GM18861 (cell line): ENCODE measurements around the gene FAM110D.

ENCODE experiments used
- ATAC-seq: cut with Tn5 transposase; IDR thresholded peaks from one replicate; pipeline ENCODE4 v1.9.1; 2021; ENCODE audit not compliant: unreplicated experiment

Gene FAM110D

DNA sequence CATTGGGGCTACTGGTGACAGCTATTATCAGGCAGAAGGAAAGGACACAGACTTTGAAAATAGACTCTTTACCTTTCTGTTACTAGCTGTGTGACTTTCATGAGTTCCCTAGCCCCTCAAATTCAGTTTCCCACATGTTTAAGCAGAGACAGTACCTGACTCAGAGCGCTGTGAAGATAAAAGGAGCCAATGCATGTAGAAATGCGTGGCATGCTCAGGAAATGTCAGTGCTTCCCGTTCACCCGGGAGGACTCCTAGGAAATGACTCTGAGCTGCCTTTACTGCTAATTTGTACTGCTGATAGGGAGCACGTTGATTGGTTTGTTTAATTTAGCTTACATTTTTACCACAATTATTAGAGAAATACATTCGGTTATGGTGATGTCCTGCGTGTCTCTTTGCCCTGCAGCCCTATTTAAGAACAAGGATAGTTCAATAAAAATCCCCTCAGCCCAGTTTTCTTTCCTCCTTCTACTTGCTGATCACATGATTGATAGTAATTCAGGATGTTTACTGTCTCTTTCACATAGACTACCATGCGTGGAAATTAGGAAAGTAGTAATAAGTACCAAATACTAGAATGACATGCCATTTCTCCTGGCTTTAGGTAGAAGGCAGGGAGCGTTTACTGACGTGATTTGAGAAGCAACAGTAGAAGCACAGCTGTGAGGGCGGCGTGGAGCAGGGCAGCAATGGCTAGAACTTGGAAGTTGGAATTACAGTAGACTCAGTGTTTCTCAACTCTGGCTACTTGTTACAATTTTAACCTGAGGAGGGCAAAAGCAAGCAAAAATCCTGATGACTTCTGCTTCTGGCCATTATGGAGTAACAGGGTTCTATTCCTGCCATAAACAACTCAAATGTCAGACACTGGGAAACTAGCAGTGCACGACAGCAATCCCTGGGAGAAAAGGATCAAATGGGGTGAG, 31.4 kb upstream of the FAM110D start:
- ATAC-seq, result no peak

DNA sequence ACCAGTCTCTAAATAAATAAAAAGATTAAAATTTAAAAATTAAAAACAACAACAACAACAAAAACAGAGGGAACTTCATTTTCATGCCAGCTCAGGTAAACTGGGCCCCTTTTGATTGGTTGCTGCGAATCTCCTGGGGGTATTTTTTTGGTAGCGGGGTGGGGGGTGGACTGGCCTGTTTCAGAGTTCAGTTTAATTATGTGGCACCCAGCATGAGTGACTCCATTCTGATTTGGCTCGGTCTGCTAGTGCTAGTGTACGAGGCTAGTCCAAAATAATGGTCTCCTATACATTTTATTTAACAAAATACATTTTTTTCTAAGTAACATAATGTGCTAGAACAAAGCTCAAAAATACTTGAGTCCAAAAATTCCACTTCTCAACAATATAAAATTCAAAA, 29.1 kb upstream of the FAM110D start:
- no peak for ATAC-seq

DNA sequence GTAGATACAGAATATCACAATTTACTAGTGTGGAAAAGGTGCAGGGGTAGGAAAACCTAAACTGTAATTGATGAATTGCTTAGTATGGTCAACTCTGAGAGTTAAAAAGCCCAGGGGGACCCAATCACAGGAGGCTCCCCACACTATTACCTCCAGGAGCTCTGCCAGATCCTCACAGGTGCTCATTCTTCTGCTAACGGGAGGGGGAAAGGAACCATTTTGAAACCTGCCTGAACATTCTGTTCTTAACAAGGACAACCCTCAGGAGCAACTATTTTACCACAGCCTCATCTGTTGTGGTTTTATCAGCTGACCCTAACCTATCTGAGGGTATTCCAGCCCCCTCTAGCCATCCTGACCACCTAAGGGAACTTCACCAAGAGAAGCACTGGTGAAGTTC, 28.2 kb upstream of the FAM110D start:
- ATAC-seq, result no peak

GRCh38 chr1:26132128-26132833, 26.6 kb upstream of the FAM110D start:
- no peak for ATAC-seq

- no peak for ATAC-seq
Observed at GRCh38 chr1:26132834-26133167, 26.1 kb upstream of the FAM110D start.

- no peak for ATAC-seq
Observed at GRCh38 chr1:26134466-26134865, 24.4 kb upstream of the FAM110D start.

DNA sequence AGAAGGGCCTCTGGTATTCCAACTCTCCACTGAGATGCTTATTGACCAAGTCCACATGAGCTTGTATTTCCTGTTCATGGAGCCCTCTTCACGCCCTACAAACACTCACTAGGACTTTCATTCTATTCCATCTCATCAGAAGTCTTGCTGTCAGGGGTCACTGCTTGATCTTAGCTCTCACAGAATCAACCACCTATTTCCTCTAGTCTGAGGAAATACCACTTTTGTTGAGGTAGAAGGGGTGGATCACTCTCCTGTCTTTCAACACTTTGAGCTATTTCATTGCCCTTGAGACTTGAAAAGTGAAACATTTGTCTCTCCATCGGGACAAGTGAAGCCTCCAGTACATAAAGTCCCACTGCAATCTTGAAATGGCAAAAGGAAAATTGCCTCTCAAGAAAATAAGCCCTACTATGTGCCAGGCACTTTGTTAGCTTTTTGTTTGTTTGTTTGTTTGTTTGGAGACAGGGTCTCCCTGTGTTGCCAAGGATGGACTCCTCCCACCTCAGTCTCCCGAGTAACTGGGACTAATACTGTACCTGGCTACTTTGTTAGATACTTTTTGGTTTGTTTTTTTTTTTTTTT, 19.8 kb upstream of the FAM110D start:
- ATAC-seq, result no peak

DNA sequence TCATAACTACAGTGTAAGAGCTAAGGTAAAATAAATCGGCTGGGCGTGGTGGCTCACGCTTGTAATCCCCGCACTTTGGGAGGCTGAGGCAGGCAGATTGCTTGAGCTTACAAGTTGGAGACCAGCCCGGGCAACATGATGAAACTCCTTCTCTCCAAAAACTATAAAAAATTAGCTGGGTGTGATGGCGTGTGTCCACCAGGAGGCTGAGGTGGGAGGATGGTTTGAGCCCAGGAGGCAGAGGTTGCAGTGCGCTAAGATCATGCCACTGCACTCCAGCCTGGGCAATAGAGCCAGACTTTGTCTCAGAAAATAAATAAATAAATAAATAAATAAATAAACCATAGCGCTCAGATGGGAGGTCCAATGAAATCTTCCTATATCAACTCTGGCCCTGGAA, 16.7 kb upstream of the FAM110D start:
- ATAC-seq, result no peak

GRCh38 chr1:26145041-26145959, 13.6 kb upstream of the FAM110D start:
- no peak for ATAC-seq

DNA sequence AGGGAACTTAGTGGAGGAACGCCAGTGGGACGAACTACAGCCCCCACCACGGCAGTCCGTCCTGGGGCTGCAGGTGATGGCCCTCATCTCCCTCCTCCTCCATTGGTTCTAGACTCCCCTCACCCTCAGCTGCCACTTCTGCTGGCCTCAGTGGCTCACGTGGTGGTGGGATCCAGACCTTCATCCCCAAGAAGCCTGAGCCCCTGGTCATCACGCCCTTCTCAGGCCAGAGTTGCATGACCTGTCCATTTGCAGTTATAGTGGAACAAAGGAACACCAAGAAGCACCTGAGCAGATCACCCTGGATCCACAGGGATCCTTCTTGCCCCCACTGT, 13.0 kb upstream of the FAM110D start:
- no peak for ATAC-seq

GRCh38 chr1:26148887-26149286, 10.0 kb upstream of the FAM110D start:
- no peak for ATAC-seq

GRCh38 chr1:26153966-26154532, 4.8 kb upstream of the FAM110D start:
- ATAC-seq, result no peak

DNA sequence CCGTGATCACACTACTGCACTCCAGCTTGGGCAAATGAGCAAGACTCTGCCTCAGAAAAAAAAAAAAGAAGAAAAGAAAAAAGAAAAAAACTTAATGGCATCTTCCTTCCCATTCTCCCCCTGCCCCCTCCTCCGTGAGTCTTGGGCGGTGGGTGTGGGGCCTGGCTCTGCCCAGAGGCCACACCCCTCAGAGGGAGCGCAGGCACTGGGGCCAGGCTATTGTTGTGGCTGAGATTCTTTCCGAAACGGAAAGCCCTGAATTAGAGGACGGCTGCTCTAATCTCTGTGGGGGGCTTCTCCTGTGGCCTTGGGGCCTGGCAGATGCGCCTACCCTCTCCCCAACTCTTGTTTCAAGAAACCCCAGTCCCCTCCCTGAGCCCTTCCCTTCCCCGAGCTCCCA, 4.1 kb upstream of the FAM110D start:
- ATAC-seq, result no peak

GRCh38 chr1:26155370-26156284, 3.3 kb upstream of the FAM110D start:
- ATAC-seq, result no peak

DNA sequence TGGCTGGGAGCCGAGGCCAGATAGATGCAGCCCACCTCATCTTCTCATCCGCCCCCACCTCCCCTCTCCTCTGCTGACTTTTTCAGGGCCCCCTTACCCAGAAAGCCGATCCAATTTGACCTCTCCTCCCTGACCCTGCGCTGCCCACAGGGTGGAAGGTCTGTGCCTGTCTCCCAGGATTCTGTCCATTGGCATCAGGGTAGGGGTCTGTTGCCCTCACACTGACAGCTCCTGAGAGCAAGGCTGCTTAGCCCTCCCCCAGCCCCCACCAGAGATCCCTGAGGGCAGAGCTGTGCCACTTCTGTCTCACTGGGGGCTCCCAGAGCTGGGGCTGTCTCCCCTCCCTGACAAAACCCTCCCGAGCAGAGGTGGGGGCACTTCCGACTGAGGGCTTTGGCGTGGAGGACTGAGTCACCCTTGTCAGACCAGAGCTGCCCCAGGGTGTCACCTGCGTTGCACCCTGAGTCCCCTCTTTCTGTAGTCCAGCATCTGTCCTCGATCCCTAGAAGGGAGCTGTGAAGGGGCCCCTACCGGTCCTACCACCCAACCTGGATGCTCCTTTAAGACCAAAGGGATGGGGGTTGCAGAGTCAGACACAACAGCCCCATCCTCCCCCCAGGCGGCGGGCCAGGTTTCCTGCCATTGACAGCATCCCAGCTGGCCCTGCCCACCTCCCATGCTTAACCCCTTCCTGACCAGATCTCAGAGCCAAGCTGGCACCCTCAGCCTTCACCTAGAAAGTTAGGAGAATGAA, 2.4 kb upstream of the FAM110D start:
- ATAC-seq, result no peak

GRCh38 chr1:26158271-26158907, 490 bp upstream of the FAM110D start:
- no peak for ATAC-seq

DNA sequence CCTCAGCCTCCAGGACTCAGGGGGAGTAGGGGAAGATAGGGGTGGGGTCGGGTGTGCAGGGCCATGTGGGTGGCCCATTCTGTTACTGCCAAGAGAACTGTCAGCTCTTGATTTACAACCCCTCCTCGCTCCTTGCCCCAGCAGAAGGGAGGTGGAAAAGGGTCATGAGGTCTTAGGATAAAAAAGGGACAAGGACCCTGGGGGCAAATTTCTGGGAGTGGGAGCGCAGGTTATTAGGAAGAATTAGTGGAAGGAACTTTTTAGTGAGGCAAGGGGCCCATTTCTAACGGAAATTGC, 812 bp downstream of the FAM110D start:
- no peak for ATAC-seq

- ATAC-seq, result no peak
Observed at GRCh38 chr1:26160527-26161414, 1.9 kb downstream of the FAM110D start.
